Heart right ventricle (tissue), 16 donors: Measurements from ENCODE around the gene CD180. TPM values are rescaled to one million over a fixed set of nuclear protein-coding genes. Genes with fewer than 3 reads are reported as not detected.

Experiments used
- ATAC-seq, 8 donors: fragments of 200-7000 bp; cut with Tn5 transposase; one replicate each; pipeline ENCODE4 v1.9.1; 2020; ENCODE audit warnings: mild to moderate bottlenecking in 8 of 8, moderate library complexity in 8 of 8, moderate number of reproducible peaks in 1 of 8
- DNase-seq, 2 donors: peaks; one replicate each; pipeline ENCODE4 v3.0.0-alpha.2; 2020
- H3K27ac ChIP-seq, 10 donors: fragments of 200-600 bp; sonication (generic) in 2 of 10; one replicate each; pipeline versions ENCODE4 v1.5.0 to v1.8.0; 2020 to 2022; ENCODE audit warnings: mild to moderate bottlenecking in 3 of 10
- H3K27me3 ChIP-seq, 7 donors: fragments of 200-600 bp; one replicate each; pipeline ENCODE4 v1.8.0; 2021 to 2022; ENCODE audit warnings: mild to moderate bottlenecking in 2 of 7
- H3K36me3 ChIP-seq, 9 donors: fragments of 200-600 bp; sonication (generic) in 1 of 9; one replicate each; pipeline versions ENCODE4 v1.5.0 to v1.8.0; 2020 to 2022; ENCODE audit warnings: mild to moderate bottlenecking in 2 of 9
- H3K4me1 ChIP-seq, 9 donors: fragments of 200-600 bp; sonication (generic) in 1 of 9; one replicate each; pipeline versions ENCODE4 v1.5.0 to v1.8.0; 2020 to 2022; ENCODE audit warnings: mild to moderate bottlenecking in 4 of 9
- H3K4me3 ChIP-seq, 10 donors: fragments of 200-600 bp; sonication (generic) in 2 of 10; one replicate each; pipeline versions ENCODE4 v1.5.0 to v1.8.0; 2020 to 2022; ENCODE audit warnings: mild to moderate bottlenecking in 7 of 10, moderate library complexity in 2 of 10
- H3K9me3 ChIP-seq, 11 donors: fragments of 200-600 bp in 10 of 11; sonication (generic) in 2 of 11; one replicate each; pipeline versions ENCODE4 v1.5.0 to v1.8.0; 2013 to 2022; ENCODE audit warnings: mild to moderate bottlenecking in 2 of 11, control low read depth in 1 of 11, moderate library complexity in 1 of 11
- whole genome bisulfite sequencing, 2 donors: extraction: QIAGEN DNeasy Blood & Tissue Kit; methylation state at CpG; one replicate each; pipeline ENCODE4 v1.1.7; 2013; ENCODE audit warnings: inconsistent platforms in 1 of 2; 5-methylcytosine and 5-hydroxymethylcytosine counted together
- intact Hi-C, 10 donors: fragments of 100-400 bp; cut with DNase I; formaldehyde crosslinking; loops; one replicate each; pipeline versions ENCODE4 v1.11.1 to v1.14.2; 2022
- polyA plus RNA-seq, 2 donors: library from polyadenylated mRNA; stranded (reverse); fragments of 200-250 nt; gene quantifications; one replicate each; pipeline ENCODE4 v1.2.3, GENCODE V29; 2013
- total RNA-seq, 10 donors: library from RNA; stranded (reverse); fragmentation: NEBNext Ultra II Directional in 3 of 10; extraction: Animal tissue kit (Norgen Biotek cat#: 25700) in 3 of 10; gene quantifications; one replicate each; pipeline versions ENCODE4 v1.2.1 to v1.2.4, GENCODE V29; 2021 to 2023
- TF ChIP-seq, protein P1 (sequence below), 9 donors: fragments of 200-600 bp; sonication (generic) in 2 of 9; IDR thresholded peaks; one replicate each; pipeline versions ENCODE4 v1.5.0 to v1.8.0; 2021 to 2022; ENCODE audit warnings: antibody characterized with exemption in 9 of 9, mild to moderate bottlenecking in 5 of 9, moderate library complexity in 1 of 9
- donor health status: Arrhythmogenic right ventricular cardiomyopathy.
- donor health status: ischemic (EF 13 %, LVEDD 7.1; RV severe dilation, severe dysfunction).
- donor health status: healthy with polysubstance abuse.
- donor health status: DM: no; HTN: yes; CAD: no.
- donor health status: DM: no; HTN: no; CAD: no.
- donor health status: ischemic (EF 25% LVEDD 6.9; RV normal size, moderate dysfunction).
- donor health status: ischemic (EF 25% LVEDD 5.7; RV mildly dilated, moderate dysfunction).
- donor health status: healthy.
- donor health status: DM: yes; HTN: yes; CAD: no.
- donor health status: Ischemic cardiomyopathy.
- donor health status: ischemic (EF 35%, LVEDD 5.7; RV mildly dilated, moderate dysfunction).
- donor health status: nonischemic (EF 11% LVEDD 7.7; RV severe dilation, severe dysfunction).
- donor health status: DM: yes; HTN: yes; CAD: no.
- donor health status: PGD.
- donor health status: ischemic (EF 29% LVEDD 5.4; RV normal size, mild dysfunction).
- donor health status: nonischemic (EF 23%, LVEDD 6.1; RV moderate dilation, normal function).

Gene CD180
- total and polyA plus RNA-seq, 12 donors, result 0.12 to 3.3 (median 0.16) TPM; not detected in 1

DNA sequence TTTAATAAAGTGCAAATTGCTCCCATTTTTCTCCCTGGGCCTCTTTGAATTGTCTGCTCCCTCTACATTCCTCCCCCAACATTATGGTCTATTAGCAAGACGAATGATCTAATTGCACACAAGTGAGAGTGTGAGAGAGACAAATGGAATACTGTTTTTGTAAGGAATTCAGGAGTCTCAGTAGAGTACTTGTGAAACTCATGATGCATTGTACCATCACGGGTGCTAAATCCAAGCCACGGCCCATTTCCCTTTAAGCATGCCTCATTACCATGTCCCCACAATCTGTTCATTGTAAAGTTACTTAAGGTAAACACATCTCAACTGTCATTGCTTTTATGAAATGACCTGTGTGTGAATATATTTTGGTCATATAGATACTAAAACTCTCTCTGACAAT is 62.8 kb downstream of the CD180 start:
- no peak for DNase-seq
- no peaks in the 10 kb centered on the region for H3K9me3 ChIP-seq
- no peak overlapping the region for H3K4me3 ChIP-seq
- intact Hi-C loops, result loop anchor here in 1 of 10 donors (10.0 kb wide), 1 partner anchor 149 kb away; no protein-coding TSS in a partner anchor
- peaks cover 0 to 100% (median 26%) of the 10 kb centered on the region in 9 donors for H3K36me3 ChIP-seq
- no peak for ATAC-seq
- no peak overlapping the region for H3K27ac ChIP-seq
- no peaks in the 10 kb centered on the region for H3K27me3 ChIP-seq
- no peaks in the 10 kb centered on the region for H3K4me1 ChIP-seq
- TF ChIP-seq, protein P1, sequence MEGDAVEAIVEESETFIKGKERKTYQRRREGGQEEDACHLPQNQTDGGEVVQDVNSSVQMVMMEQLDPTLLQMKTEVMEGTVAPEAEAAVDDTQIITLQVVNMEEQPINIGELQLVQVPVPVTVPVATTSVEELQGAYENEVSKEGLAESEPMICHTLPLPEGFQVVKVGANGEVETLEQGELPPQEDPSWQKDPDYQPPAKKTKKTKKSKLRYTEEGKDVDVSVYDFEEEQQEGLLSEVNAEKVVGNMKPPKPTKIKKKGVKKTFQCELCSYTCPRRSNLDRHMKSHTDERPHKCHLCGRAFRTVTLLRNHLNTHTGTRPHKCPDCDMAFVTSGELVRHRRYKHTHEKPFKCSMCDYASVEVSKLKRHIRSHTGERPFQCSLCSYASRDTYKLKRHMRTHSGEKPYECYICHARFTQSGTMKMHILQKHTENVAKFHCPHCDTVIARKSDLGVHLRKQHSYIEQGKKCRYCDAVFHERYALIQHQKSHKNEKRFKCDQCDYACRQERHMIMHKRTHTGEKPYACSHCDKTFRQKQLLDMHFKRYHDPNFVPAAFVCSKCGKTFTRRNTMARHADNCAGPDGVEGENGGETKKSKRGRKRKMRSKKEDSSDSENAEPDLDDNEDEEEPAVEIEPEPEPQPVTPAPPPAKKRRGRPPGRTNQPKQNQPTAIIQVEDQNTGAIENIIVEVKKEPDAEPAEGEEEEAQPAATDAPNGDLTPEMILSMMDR (IDR thresholded peaks at IDR 0.05), result no peak
- 92 to 96% methylated on average over 3 of the region's 3 CpGs for WGBS, 2 donors

DNA sequence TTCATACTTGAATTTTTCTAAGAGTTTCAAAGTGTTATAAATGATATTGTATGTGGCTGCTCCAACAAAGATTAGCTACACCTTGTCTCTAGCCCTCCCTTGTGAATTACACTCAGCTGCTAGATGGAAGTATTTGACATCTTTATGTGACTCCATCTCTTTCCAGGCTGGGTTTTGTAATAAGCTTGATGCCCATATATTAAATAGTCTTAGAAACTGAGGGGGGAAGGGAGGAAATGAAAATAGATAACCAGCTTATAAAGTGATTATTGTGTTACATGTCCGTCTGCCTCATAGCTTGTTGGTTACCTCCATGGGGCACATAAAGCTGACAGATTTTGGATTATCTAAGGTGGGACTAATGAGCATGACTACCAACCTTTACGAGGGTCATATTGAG is 63.4 kb downstream of the CD180 start:
- WGBS, 2 donors, result 50% methylated on average over 2 of the region's 2 CpGs
- intact Hi-C loops, result loop anchor here in 1 of 10 donors (10.0 kb wide), 1 partner anchor 148 kb away; no protein-coding TSS in a partner anchor
- DNase-seq, result no peak
- Histone ChIP-seq H3K27me3 (no peaks in the 10 kb centered on the region), H3K36me3 (peaks cover 0 to 100% (median 26%) of the 10 kb centered on the region in 9 donors), H3K4me1 (no peaks in the 10 kb centered on the region), H3K4me3 (no peak overlapping the region), H3K27ac (no peak overlapping the region), H3K9me3 (no peaks in the 10 kb centered on the region)
- ATAC-seq, result no peak
- TF ChIP-seq, protein P1 (IDR thresholded peaks at IDR 0.05), result no peak

DNA sequence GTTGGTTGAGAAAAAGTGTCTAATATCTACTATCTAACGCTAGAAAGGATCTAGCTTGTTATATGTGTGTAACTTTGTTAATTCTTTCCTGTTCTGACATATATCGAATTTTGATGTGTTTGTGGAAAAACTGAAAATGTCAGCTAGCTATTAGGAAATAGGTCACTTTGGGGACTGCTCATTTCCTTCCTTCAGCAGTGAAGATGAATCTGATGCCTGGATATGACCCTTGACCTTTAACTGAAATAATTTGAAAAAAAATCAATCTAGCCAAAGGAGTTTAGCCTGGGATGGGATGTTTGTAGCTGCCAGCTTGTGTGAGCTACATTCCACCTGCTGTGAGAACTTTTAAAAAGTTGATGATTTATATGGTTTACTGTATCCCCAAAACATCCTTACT is 66.8 kb downstream of the CD180 start:
- Histone ChIP-seq H3K27me3 (no peaks in the 10 kb centered on the region), H3K4me1 (no peaks in the 10 kb centered on the region), H3K4me3 (no peak overlapping the region), H3K9me3 (peaks cover 0 to 10% (median 0%) of the 10 kb centered on the region in 11 donors), H3K36me3 (peaks cover 0 to 95% (median 26%) of the 10 kb centered on the region in 9 donors), H3K27ac (no peak overlapping the region)
- 94 to 95% methylated on average over 2 of the region's 2 CpGs for WGBS, 2 donors
- DNase-seq (no peak), ATAC-seq (no peak)
- intact Hi-C loops, result loop anchor here in 1 of 10 donors (10.0 kb wide), 1 partner anchor 145 kb away; no protein-coding TSS in a partner anchor
- TF ChIP-seq, protein P1 (IDR thresholded peaks at IDR 0.05), result no peak
